Measurements from ENCODE around the gene TXNDC17. TPM values are rescaled to one million over a fixed set of nuclear protein-coding genes. Genes with fewer than 3 reads are reported as not detected.

The TXNDC17 gene
- total and polyA plus RNA-seq, 9 of the 15 experiments (the other 6 are each of a cell fraction or from before 2014, with no cell fraction given) = 108 to 759 (median 179) TPM

- TF ChIP-seq ZNF384 (IDR thresholded peaks at IDR 0.05; ENCODE audit: low read depth, low read length) (peak; percentile 85), PURB (CRISPR knock-in tag; IDR thresholded peaks at IDR 0.05; ENCODE audit: low read depth) (no peak), NFE2L1 (tag; IDR thresholded peaks at IDR 0.05; ENCODE audit: borderline replicate concordance, low read depth) (peak; percentile 71), FOXK2 (conservative IDR thresholded peaks at IDR 0.05 in 1 of 2, IDR thresholded peaks at IDR 0.05 in 1 of 2; ENCODE audit: low read depth in 2 of 2) (peak; percentile 29 to 53; a peak in 2 of 4 replicates), NFYB (IDR thresholded peaks at IDR 0.05; ENCODE audit: extremely low read depth, insufficient read length) (no peak), NFE2 (IDR thresholded peaks at IDR 0.05; ENCODE audit: low read depth) (peak; percentile 90)
- TF ChIP-seq, protein P1, sequence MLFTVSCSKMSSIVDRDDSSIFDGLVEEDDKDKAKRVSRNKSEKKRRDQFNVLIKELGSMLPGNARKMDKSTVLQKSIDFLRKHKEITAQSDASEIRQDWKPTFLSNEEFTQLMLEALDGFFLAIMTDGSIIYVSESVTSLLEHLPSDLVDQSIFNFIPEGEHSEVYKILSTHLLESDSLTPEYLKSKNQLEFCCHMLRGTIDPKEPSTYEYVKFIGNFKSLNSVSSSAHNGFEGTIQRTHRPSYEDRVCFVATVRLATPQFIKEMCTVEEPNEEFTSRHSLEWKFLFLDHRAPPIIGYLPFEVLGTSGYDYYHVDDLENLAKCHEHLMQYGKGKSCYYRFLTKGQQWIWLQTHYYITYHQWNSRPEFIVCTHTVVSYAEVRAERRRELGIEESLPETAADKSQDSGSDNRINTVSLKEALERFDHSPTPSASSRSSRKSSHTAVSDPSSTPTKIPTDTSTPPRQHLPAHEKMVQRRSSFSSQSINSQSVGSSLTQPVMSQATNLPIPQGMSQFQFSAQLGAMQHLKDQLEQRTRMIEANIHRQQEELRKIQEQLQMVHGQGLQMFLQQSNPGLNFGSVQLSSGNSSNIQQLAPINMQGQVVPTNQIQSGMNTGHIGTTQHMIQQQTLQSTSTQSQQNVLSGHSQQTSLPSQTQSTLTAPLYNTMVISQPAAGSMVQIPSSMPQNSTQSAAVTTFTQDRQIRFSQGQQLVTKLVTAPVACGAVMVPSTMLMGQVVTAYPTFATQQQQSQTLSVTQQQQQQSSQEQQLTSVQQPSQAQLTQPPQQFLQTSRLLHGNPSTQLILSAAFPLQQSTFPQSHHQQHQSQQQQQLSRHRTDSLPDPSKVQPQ (CRISPR knock-in tag; IDR thresholded peaks at IDR 0.05; ENCODE audit: borderline replicate concordance) = no peak
Observed at GRCh38 chr17:6599364-6599763, 41.5 kb upstream of the TXNDC17 start (continued).

- peaks cover 40% of the 10 kb centered on the region; the same call in 1 of the 3 replicates for H3K36me3 ChIP-seq (ENCODE audit: control insufficient read depth, insufficient read depth, low read length)
- TF ChIP-seq, protein P2, sequence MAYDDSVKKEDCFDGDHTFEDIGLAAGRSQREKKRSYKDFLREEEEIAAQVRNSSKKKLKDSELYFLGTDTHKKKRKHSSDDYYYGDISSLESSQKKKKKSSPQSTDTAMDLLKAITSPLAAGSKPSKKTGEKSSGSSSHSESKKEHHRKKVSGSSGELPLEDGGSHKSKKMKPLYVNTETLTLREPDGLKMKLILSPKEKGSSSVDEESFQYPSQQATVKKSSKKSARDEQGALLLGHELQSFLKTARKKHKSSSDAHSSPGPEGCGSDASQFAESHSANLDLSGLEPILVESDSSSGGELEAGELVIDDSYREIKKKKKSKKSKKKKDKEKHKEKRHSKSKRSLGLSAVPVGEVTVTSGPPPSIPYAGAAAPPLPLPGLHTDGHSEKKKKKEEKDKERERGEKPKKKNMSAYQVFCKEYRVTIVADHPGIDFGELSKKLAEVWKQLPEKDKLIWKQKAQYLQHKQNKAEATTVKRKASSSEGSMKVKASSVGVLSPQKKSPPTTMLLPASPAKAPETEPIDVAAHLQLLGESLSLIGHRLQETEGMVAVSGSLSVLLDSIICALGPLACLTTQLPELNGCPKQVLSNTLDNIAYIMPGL (CRISPR knock-in tag; IDR thresholded peaks at IDR 0.05) = no peak
- TF ChIP-seq SRF (CRISPR knock-in tag; IDR thresholded peaks at IDR 0.05) (no peak), FOXA1 (IDR thresholded peaks at IDR 0.05; ENCODE audit: borderline replicate concordance) (no peak), ZNF75A (CRISPR knock-in tag; IDR thresholded peaks at IDR 0.05) (no peak), AFF4 (CRISPR knock-in tag; IDR thresholded peaks at IDR 0.05) (no peak), TCF3 (CRISPR knock-in tag; IDR thresholded peaks at IDR 0.05) (no peak)
Observed at GRCh38 chr17:6602141-6602540, 38.7 kb upstream of the TXNDC17 start.

More at GRCh38 chr17:6602141-6602540, 38.7 kb upstream of the TXNDC17 start:
- intact Hi-C loops (cut with micrococcal nuclease) = no loop called here
- no peaks in the 10 kb centered on the region for H3K27me3 ChIP-seq (ENCODE audit: control insufficient read depth in 2 of 2, insufficient read depth in 2 of 2, low read length in 2 of 2)
- no peak overlapping the region for H3K27ac ChIP-seq (ENCODE audit: extremely low read depth, low read depth, low read length)
- ChIA-PET CTCF (ENCODE audit: low intra/inter-chr PET ratio) (no interaction called here), POLR2A (no interaction called here)
- no TSS peak for BruUV-seq (replicated peaks)
- ATAC-seq = no peak
- WGBS (ENCODE audit: insufficient coverage, low coverage, missing lambda C conversion rate) = 65% methylated on average over 2 of the region's 2 CpGs
- no peak for DNase-seq (ENCODE audit: extremely low read depth in 1 of 4, low spot score in 3 of 4)
- H3K4me3 ChIP-seq = no peak overlapping the region
- H3K4me1 ChIP-seq (replicated peaks in 1 of 2; ENCODE audit: control insufficient read depth in 2 of 2, insufficient read depth in 2 of 2, low read length in 2 of 2) = peaks cover 0 to 12% of the 10 kb centered on the region in 2 experiments; a peak in 2 of 5 replicates
- no peaks in the 10 kb centered on the region for H4K20me1 ChIP-seq (replicated peaks; ENCODE audit: control insufficient read depth, insufficient read depth, low read length)
- no peaks in the 10 kb centered on the region for H3K9me3 ChIP-seq (replicated peaks; ENCODE audit: control insufficient read depth, insufficient read depth, low read depth, low read length)
- in situ Hi-C loops (cut with MboI) = no loop called here
- H3K4me2 ChIP-seq (ENCODE audit: insufficient read depth, low read length) = no peak overlapping the region
- FAIRE-seq = no peak
- no peak overlapping the region for H3K9ac ChIP-seq (ENCODE audit: insufficient read depth in 1 of 2, low read depth in 2 of 2, low read length in 2 of 2)
- no peaks in the 10 kb centered on the region for H3K9me1 ChIP-seq (ENCODE audit: control insufficient read depth, insufficient read depth, low read length)
- no peak overlapping the region for H2AFZ ChIP-seq (ENCODE audit: low read depth, low read length)
- H3K79me2 ChIP-seq (ENCODE audit: control insufficient read depth, insufficient read depth, low read length) = no peaks in the 10 kb centered on the region

All from K562 (cell line).